CD4-positive, alpha-beta T cell treated with Interleukin-17A for 4 hours (primary cell): ENCODE data around the gene FOCAD.

Source experiments
- DNase-seq: peaks from one replicate; pipeline ENCODE4 v3.0.0-alpha.2; 2020; ENCODE audit warnings: mixed read lengths

FOCAD gene

DNA sequence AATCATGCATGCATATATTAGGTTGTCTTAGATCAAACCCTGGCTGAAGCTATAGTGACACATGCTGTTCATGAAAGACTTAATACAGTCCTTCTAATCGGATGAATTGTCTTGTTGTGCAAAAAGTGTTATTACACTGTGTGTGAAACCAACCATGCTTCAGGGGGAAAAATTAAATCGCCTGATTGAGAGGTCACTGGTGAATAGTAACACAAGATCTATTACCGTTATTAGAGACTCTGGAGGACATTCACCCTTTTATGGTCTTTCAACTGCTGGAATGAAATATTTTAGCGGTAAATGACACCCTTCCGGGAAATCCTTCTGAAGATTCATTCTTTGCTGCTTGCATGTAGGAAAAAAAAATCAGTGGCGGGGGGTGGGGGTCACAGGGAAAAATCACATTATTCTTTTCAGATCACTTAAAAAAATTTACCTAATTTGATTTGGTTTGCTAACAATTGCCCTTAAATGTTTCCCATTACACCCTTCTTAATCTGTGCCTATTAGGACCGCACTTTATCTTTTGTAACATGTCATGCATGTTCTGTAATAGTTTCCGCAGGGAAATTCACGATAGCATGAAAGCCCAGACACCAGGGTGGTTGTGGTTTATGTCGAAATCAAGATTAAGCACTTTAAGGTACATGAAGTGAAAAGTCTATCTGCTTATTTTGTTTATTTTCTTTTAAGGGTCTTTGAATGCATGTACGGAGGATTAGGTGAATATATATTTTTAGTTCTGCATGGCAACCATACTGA, 120.6 kb downstream of the FOCAD start:
- no peak for DNase-seq

DNA sequence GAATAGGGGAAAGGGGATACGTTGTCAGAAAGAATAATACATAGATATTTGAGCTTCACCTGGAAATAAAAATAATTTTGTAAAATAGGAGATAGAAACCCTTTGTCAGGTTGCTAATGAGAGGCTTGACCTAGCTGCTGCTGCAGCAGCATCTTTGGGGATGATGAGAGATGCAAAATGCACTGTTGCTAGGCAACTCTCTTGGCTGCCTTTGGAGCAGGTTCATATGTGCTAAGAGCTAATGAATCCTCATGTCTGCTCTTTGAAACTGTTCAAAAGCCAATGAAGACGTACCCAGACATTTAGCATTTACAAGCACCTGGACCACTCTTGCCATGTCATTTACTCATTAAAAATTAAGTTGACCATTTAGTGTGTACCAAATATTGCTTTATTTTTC, 121.7 kb downstream of the FOCAD start:
- no peak for DNase-seq

DNA sequence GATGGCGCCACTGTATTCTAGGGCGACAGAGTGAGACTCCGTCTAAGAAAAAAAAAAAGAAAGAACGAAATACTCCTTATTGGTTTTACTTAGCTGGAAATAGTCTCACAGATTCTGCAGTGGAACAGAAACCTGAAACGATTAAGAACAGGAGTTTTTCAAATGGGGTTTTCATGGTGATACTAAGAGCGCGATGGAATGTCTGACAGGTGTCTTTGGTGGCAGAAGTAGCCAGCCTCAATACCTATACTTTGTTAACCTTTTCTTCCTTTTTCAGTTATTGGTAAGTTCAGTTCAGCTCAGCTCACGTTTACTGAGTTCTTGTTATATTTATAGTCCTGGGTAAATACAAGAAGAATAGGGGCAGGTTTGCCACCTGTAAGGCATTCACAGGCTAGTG, 123.9 kb downstream of the FOCAD start:
- no peak for DNase-seq

DNA sequence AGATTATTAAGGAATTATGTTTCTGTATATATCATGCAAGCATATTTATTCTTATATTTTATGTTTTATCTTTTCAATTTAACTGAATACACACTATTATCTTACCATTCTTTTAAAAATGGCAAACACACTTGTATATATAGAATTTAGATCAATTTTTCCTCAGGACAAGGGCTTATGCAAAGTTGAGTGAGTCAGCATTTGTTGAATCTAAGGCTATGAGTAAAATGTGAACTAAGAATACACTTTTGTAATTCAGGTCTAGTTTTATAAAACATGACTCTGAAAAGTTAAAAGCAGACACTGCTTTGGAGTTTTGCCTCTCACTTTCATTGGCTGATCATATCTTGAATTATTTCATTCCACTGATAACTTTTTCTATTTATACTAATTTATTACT, 127.8 kb downstream of the FOCAD start:
- DNase-seq, result no peak

DNA sequence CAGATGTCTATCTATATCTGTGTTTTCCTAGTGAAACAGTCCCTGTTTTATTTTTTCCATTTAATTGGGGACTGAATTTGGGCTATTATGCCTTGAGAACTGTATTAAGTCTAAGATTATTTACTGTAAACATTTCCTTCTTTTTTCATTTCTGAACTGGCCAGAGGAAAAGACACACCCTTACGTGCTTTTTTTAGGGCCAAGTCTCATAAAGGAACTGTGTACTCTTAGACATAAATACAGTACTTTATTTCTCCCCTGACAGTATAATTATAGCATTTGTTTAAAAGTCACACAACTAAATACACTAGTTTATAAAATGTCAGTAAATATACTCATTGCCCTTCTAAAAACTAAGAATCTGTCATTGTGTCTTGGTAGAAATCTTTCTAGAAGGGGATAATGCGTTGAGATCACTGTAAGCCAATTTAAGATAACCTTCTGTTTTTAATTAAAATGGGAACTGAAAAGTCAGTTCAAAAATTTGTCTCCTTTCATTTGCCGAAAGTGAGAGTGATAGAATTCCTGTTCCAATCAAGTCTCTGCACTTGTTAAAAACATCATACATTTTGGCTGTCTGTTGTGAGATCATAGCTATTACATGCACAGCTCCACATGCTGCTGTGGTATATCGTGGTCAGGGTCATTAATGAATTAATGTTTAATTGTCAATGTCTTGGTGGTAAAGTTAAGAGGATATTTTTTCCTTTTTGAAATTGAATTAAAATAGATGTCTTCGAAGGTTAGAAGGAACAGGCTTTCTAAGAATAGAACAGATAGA, 132.1 kb downstream of the FOCAD start:
- no peak for DNase-seq

DNA sequence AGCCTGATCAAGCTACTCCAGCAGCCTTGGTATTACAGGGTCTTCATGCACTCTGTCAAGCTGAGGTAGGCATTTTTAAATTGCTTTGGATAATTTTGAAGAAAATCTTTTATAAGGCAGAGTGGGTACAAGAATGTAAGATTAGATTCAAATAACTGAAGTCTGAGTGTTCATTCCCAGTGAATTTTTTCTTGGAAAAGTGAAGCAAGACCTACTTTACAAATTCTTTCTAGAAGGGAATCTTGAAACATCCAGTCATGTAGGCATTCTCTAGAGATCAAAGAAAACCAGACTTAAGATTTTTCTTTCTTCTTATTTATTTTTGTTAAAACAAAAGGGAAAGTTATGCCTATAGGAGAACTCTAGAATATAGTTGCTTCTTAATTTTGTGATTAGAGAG, 139.0 kb downstream of the FOCAD start:
- DNase-seq, result no peak

DNA sequence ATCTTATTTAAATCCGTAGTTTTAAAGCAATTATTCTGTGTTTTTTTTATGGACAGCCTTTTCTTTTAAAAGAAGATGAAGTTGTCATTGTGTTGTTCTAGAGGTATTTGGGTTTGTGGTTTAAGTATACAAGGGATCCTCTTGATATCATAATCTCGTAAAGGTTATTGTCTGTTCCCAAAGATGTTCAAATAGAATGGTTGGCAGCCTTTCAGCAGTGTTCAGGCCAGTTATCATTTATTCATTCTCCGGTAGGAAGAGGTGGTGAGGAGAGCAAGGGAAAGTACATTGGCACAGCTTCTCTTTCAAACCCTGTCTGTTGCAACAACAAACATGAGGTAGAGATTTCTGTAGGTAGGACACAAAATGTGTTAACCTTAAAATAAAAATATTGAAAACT, 147.0 kb downstream of the FOCAD start:
- no peak for DNase-seq

DNA sequence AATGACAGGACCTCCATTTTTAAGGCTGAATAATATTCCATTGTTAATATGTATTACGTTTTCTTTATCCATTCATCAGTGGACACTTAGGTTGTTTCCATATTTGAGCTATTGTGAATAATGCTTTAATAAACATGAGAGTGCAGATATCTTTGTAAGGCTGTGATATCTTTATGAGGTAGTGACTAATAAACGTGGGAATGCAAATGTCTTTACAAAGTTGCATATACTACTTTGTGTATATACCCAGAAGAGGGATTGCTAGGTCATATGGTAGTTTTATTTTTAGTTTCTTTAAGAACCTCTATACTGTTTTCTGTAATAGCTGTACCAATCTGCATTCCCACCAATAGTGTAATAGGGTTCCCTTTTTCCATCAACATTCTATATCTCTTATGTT, 148.7 kb downstream of the FOCAD start:
- no peak for DNase-seq

DNA sequence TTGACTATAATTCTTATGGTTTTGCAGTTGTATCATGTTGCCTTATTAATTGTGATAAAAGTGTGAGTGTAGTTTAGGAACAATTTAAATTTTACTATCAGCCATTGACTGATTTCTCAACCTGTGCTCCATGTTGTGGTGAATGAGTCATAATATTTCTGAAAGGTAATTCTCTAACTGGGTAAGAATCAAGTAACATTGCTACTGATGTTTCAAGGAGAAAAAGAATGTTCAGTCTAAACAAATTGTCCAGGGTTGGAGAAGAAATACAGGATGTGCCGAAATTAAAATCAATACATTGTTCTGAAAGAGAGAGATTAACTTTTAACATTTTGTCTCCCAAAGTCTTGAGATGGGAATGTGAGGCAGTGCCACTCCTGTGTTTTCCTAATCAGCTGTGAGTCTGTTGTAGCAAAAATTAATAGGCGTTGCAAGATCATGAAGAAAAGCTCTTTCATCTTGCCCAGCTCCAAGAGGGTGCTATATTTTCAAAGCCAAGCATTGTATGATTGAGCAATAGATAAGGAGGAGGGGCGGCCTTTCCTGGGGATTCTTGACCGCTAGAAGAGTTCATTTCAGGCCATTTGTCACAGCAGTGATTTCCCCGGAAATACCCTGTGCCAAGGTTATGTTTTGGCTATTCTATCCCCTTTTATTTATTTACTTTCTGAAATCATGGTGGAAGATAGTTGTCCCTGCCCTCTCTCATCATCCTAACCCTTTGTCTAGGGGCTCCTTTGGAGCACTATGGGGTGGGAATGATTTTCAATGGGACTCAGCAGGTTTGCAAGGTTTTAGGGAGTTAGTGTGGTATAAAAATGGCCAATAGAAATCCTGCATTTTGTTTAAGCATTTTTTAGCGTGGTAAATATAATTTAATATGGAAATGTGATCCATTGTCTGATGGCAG, 151.6 kb downstream of the FOCAD start:
- no peak for DNase-seq

DNA sequence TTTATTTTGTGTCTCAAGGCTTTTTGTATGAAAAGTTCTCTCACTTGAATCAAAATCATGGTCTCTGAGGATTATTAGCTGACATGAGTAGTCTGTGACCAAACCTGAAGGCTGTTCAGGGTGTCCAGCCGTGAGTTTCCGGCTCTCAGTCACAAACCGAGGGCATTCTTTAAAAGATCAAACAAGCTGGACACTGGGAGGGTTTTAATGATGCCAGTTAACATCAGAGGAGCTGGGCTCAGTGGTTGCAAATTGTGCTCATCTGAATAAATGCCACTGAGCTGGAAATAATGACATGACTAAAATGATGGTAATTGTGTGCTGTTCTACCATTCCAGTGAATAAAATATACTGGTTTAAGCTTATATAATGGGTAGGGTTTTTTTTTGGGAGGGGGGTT, 153.1 kb downstream of the FOCAD start:
- DNase-seq, result no peak

DNA sequence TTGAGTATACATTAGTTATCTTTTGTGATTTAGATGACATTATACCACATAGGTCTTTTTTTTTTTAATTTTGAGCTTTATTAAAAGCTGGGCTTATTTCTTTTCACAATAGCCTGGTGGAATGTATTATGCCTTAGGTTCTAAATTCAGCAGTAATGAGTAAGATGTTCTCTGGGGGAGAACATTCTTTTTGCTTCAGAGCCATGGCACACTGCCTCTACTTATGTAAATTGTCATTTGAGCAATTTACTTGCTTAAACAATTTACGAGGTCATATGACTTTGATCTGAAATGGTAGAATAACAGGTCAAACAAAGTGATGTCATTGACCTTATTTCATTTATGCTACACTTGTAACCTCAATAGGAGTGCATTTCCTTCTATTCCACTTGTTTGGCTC, 154.2 kb downstream of the FOCAD start:
- no peak for DNase-seq

DNA sequence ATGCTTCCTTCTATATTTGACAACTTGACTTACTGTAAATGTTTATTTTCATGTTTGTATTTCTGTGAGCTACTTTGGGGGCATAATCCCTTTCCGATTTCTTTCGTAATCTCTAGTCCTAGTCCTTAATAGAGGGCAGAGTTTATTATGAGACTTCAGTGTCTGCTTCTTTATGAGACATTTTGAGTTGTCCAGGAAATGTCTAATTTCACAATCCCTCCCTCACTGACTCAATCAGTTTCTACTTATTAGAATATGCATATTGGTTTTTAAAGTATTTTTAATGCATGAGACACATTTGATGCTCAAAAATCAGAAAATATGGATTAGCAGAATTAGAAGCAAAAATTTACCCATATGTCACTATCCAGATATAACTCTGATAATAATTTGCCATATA, 160.9 kb downstream of the FOCAD start:
- DNase-seq, result no peak

DNA sequence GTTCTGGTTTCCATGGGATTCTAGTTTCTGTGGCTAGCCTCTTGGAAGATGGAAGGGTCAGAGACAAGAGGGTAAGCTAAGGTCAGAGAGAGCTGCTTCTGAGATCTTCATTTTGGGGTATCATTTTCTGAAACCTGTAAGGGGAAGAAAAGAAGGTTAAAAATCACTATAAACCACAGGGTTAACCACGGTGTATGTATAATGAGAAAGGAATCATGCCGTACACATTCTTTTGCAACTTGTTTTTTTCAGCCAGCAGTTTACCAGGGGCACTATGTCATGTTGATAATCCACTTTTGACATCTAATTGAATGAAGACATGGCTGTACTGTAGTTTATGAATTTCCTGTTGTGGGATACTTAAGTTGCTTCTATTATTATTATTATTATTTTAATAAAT, 164.4 kb downstream of the FOCAD start:
- DNase-seq, result no peak

DNA sequence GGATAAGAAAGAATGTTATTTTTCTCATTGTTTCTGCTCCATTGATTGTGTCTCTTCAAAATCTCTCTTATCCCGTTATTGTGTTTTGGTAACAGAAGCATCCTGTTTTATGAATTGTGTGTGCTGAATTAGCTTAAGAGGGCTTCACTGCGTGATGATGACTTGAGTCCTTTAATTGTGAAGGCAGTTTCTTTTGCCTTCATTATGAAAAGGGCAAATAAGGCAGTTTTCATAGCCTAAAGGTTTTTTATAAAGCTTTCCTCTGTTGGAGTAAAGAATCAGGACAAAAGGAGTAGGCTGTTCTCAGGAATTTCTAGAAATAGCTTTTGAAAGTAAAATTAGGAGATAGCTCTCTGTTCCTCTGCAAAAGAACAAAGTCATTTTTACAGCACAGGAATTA, 169.8 kb downstream of the FOCAD start:
- DNase-seq, result no peak

DNA sequence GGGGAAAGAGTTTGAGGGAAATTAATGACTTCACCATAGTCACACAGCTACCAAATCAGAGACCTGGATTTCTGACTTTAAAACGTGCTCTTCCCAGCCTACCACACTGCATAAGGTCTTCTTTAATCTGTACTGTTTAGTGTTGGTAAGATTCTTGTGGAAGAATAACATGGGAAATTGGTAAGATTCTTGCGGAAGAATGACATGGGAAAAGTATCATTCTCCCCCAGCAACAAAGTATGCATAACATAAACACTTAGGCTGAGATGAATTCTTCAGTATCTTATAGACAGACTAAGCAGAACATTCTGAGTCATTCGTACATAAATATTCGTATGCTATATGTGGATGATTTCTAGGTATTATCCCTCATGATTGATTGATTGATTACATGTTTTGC, 170.4 kb downstream of the FOCAD start:
- DNase-seq, result no peak

DNA sequence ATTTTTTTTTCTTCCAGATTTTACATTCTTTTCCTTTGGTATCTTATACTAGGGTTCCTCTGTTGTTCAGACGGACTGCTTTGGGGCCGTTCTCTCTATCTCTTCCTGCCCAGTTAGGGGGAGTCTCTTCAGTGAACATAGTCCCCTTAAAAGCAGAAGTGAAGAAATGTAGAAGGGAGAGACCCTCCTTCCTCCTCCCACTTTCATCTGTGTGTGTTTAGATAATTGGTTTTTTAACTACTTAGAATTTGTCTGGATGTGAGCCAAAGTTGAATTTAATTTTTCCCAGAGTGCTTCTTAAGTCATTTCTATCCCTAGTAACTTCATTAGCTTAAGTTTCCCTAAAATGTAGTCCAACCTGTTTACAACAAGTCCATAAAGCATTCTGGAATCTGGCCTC, 179.9 kb downstream of the FOCAD start:
- no peak for DNase-seq

DNA sequence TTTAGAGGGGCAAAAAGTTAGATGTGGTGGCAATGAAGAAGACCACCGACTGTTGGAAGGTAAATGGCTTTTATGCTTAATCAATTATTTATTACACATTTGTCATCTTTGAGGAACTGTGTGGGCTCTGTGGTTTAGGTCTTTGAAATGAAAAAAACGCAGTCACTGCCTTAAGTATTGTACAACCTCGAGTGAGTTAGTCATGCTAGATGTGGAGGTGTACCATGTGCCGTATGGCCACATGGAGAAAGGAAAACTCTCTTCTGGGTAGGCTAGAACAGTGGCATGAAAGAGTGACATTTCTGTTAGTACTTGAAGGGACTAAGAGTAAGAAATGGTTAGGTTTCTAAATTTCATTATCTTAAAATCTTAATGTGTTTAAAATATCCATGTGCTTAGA, 181.3 kb downstream of the FOCAD start:
- no peak for DNase-seq

DNA sequence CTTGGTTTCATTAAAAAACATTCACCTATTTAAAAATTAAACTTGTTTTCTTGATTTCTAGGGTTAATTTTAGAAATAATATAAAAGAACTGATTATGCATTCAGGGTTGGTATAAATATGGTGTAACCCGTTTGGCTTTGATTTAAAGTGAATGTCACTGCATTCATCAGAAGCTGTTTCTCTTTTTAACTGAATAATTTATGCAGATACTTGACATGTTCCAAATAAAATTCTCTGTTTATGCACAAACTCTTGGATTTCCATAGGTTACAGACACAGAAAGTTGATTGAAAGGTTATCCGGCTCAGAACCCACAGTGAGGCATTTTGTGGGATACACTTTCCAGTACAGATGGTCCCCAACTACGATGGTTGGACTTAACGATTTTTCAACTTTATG, 186.1 kb downstream of the FOCAD start:
- no peak for DNase-seq

DNA sequence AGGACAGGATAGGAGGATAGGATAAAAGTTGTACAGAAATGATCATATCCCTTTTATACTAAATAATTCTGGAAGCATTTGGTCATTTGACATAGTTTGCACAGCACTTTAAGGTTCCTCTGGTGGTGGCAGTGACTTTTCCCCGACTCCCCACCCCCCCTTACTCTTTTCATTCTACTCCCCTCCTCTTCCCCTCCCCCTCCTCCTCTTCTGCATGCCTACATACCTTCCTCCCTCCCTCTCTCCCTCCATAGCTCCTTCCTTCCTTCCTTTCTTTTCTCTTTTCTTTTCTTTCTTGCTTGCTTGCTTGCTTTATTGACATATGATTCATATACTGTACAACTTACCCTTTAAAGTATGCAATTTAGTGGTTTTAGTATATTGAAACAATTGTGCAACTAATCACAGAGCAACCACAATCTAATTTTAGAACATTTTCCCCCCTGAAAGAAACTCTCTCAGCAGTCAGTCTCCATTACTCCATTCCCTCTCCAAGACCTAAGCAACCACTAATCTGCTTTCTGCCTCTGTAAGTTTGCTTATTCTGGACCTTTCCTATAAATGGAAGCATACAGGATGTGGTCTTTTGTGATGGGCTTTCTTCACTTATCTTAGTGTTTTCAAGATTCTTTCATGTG, 188.4 kb downstream of the FOCAD start:
- no peak for DNase-seq

DNA sequence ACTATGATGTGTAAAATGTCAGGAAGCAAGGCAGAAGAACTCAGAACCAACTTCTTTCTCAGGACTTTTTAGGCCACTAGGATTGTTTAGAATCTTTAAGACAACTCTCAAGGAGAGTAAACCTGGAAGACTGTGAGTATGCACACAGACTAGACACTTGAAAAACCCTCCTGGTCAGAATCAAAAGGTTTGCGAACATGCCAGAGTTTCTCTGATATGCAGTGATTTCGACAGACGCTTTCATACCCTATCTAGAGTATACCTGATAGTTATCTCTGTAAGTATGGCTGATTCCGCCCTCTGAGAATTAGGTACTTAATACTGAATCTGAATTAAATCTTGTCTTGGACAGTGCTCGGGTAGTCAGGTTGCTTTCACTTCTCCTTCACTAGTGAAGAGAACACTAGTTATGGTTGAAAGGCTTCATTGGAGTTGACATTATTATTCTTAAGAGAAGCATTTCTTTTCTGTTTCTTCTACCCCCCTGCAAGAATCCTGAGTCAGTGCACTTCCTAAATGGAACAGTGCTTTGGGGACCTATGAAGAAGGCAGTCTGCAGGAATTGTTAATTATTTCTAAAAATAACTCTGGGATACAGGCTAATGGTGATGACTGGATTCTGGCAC, 189.3 kb downstream of the FOCAD start:
- no peak for DNase-seq

DNA sequence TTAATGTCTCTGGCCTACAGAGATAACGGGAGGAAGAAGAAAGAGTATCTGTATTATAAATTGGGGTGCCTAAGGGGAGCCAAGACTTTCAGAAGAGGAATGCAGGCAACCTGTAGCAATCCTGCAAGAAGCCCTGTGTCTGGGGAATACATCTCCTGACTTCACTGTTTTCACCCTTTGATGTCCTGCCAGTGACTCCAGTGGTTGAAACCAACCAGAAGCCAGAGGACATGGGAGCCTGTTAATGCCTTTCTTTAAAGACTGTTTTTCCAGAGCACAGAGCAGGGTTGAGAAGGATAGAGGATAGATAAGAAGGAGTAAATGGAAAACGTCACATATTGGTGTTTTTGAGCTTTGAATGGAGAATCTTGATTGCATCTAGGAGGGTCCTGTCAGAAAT, 196.2 kb downstream of the FOCAD start:
- no peak for DNase-seq

DNA sequence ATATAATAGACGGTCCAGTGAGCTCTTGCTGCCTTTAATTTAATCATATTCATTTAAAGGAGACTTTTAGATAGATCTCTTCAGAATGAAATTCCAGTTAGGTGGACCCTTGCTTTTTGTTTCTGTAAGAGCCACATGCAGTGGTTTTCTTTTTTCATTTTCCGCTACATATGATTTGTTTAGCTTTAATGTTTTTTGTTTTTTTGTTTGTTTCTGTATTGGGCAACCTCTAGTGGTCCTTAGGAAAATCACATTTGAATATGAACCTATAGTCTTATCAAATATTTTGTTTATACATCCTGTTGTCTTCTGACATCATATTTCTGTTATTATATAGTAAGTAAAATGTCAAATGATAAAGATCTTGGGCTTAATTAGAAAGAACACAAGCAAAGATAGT, 196.6 kb downstream of the FOCAD start:
- no peak for DNase-seq
